K562 (cell line): Measurements from ENCODE around the gene SPRR2E. TPM values are rescaled to one million over a fixed set of nuclear protein-coding genes. Genes with fewer than 3 reads are reported as not detected.
A peak's percentile ranks its signal among the peaks of the same experiment; 100 is the strongest.

Source experiments
- ATAC-seq: fragments of 200-7000 bp; cut with Tn5 transposase; 3 replicates; pipeline ENCODE4 v1.9.1; 2020; ENCODE audit warnings: moderate library complexity
- BruUV-seq: library from RNA; stranded (reverse); fragments of 400-500 nt; replicated peaks from 2 replicates; lab custom pipeline; 2021; lab: Mats Ljungman, UMichigan
- CTCF ChIA-PET: fragments of 300-600 bp; formaldehyde crosslinking; extraction: SDS; loops from one replicate; lab custom pipeline; 2021; ENCODE audit warnings: low intra/inter-chr PET ratio; lab: Yijun Ruan, JAX
- POLR2A ChIA-PET: fragments of 300-600, 350-650 bp; sonication (Branson Sonifier 250); formaldehyde crosslinking; extraction: SDS; loops from one replicate; lab custom pipeline; 2021; ENCODE audit warnings: antibody characterized with exemption, inconsistent platforms; lab: Yijun Ruan, JAX
- DNase-seq, 4 experiments: peaks; one replicate each; pipeline versions ENCODE4 v3.0.0 to v3.0.0-alpha.2; 2011 to 2018; ENCODE audit warnings: low spot score in 3 of 4, mixed read lengths in 3 of 4; ENCODE audit errors: extremely low read depth in 1 of 4
- FAIRE-seq: peaks from 2 replicates; lab custom pipeline; 2011; peaks lifted over from hg19 to GRCh38; lab: Jason Lieb, UNC
- H2AFZ ChIP-seq: 2 replicates; pipeline ENCODE4 v1.6.0; 2011; ENCODE audit warnings: low read depth, low read length, control low read depth, inconsistent platforms
- H3K27ac ChIP-seq: fragments of 200-600 bp; 3 replicates; pipeline ENCODE4 v1.8.0; 2011; ENCODE audit warnings: low read depth, mild to moderate bottlenecking, control low read depth, inconsistent platforms, low read length, moderate library complexity, mixed read lengths; ENCODE audit errors: extremely low read depth
- H3K27me3 ChIP-seq, 2 experiments: fragments of 300-600 bp in 1 of 2; 2 replicates in 1 of 2; 3 replicates in 1 of 2; pipeline versions ENCODE4 v1.6.0 to v1.8.0; 2011; ENCODE audit warnings: inconsistent platforms in 2 of 2, low read length in 2 of 2, mild to moderate bottlenecking in 1 of 2, mixed read lengths in 1 of 2, moderate library complexity in 1 of 2; ENCODE audit not compliant: control insufficient read depth in 2 of 2, insufficient read depth in 2 of 2
- H3K36me3 ChIP-seq: fragments of 300-600 bp; 3 replicates; pipeline ENCODE4 v1.8.0; 2011; ENCODE audit warnings: mild to moderate bottlenecking, low read length, inconsistent platforms; ENCODE audit not compliant: control insufficient read depth, insufficient read depth
- H3K4me1 ChIP-seq, 2 experiments: fragments of 200-600 bp in 1 of 2; replicated peaks in 1 of 2; 2 replicates in 1 of 2; 3 replicates in 1 of 2; pipeline versions ENCODE4 v1.5.1 to v1.8.0; 2011; ENCODE audit warnings: inconsistent platforms in 2 of 2, low read length in 2 of 2, mild to moderate bottlenecking in 1 of 2, mixed read lengths in 1 of 2, moderate library complexity in 1 of 2; ENCODE audit not compliant: control insufficient read depth in 2 of 2, insufficient read depth in 2 of 2
- H3K4me2 ChIP-seq: 2 replicates; pipeline ENCODE4 v1.6.1; 2011; ENCODE audit warnings: low read length, control low read depth, inconsistent platforms, mixed read lengths; ENCODE audit not compliant: insufficient read depth
- H3K4me3 ChIP-seq: fragments of 200-600 bp; sonication (generic), shearing (Covaris generic); 2 replicates; pipeline ENCODE4 v1.5.1; 2016; ENCODE audit warnings: control low read depth, inconsistent platforms
- H3K79me2 ChIP-seq: fragments of 200-600 bp; 3 replicates; pipeline ENCODE4 v1.8.0; 2011; ENCODE audit warnings: low read length, inconsistent platforms; ENCODE audit not compliant: control insufficient read depth, insufficient read depth
- H3K9ac ChIP-seq, 2 experiments: 2 replicates each; pipeline versions ENCODE4 v1.6.0 to v1.6.1; 2011; ENCODE audit warnings: low read depth in 2 of 2, low read length in 2 of 2, control low read depth in 1 of 2, inconsistent platforms in 1 of 2, mild to moderate bottlenecking in 1 of 2, mixed read lengths in 1 of 2; ENCODE audit not compliant: insufficient read depth in 1 of 2
- H3K9me1 ChIP-seq: one replicate; pipeline ENCODE4 v1.6.0; 2011; ENCODE audit warnings: inconsistent platforms, mild to moderate bottlenecking, low read length, moderate library complexity; ENCODE audit not compliant: control insufficient read depth, insufficient read depth
- H3K9me3 ChIP-seq: replicated peaks from 2 replicates; pipeline ENCODE4 v1.5.1; 2011; ENCODE audit warnings: low read depth, low read length, inconsistent platforms; ENCODE audit not compliant: control insufficient read depth, insufficient read depth
- H4K20me1 ChIP-seq: replicated peaks from 2 replicates; pipeline ENCODE4 v1.6.1; 2011; ENCODE audit warnings: low read length, inconsistent platforms, mixed read lengths; ENCODE audit not compliant: control insufficient read depth, insufficient read depth
- C11orf30 ChIP-seq: fragments of 450-650 bp; IDR thresholded peaks from 2 replicates; pipeline ENCODE4 v1.6.1; 2016; ENCODE audit warnings: low read depth, mild to moderate bottlenecking
- E2F3 ChIP-seq: fragments of 250-450 bp; sonication (Bioruptor Pico); IDR thresholded peaks from 2 replicates; pipeline ENCODE4 v1.4.0; 2020; ENCODE audit warnings: mild to moderate bottlenecking
- MAFF ChIP-seq: IDR thresholded peaks from 2 replicates; pipeline ENCODE4 v1.6.1; 2012; ENCODE audit warnings: low read length, improper control_type of control experiment
- MAFG ChIP-seq: fragments of 450-650 bp; conservative IDR thresholded peaks from 2 replicates; pipeline ENCODE4 v1.6.1; 2016; ENCODE audit warnings: missing genetic modification characterization, missing compliant biosample characterization
- MAFK ChIP-seq: IDR thresholded peaks from 2 replicates; pipeline ENCODE4 v1.6.1; 2011; ENCODE audit warnings: low read length, improper control_type of control experiment
- RAD51 ChIP-seq: fragments of 450-650 bp; IDR thresholded peaks from 2 replicates; pipeline ENCODE4 v1.7.1; 2016; ENCODE audit warnings: low read depth, mild to moderate bottlenecking, borderline replicate concordance
- SAFB2 ChIP-seq: fragments of 200-400 bp; formaldehyde crosslinking; IDR thresholded peaks from 2 replicates; pipeline ENCODE4 v1.6.1; 2018; ENCODE audit warnings: borderline replicate concordance, low read length, low read depth, moderate library complexity; ENCODE audit not compliant: severe bottlenecking
- ZNF232 ChIP-seq: sonication (generic); formaldehyde crosslinking; IDR thresholded peaks from 2 replicates; pipeline ENCODE4 v1.8.0; 2022; ENCODE audit warnings: mild to moderate bottlenecking, missing genetic modification reagents
- ZNF316 ChIP-seq: fragments of 450-650 bp; IDR thresholded peaks from 2 replicates; pipeline ENCODE4 v1.6.1; 2016
- WGBS: fragments of 100-300 bp; shearing (Covaris generic); methylation state at CpG from one replicate; pipeline ENCODE4 v1.1.6; 2016; ENCODE audit warnings: low coverage, mixed read lengths; ENCODE audit not compliant: insufficient coverage; ENCODE audit errors: missing lambda C conversion rate; 5-methylcytosine and 5-hydroxymethylcytosine counted together
- in situ Hi-C: fragments of 300-500 bp; cut with MboI; formaldehyde crosslinking; loops from 4 replicates; pipeline ENCODE4 v1.15.0; 2018; ENCODE audit warnings: inconsistent platforms, mixed read lengths
- intact Hi-C: fragments of 100-400 bp; cut with micrococcal nuclease; formaldehyde crosslinking; loops from 2 replicates; pipeline ENCODE4 v1.14.2; 2022
- polyA plus RNA-seq, 8 experiments: library from polyadenylated mRNA; depleted of rRNA in 4 of 8; stranded (reverse) in 5 of 8; unstranded in 3 of 8; fragments of >200 nt; fragmentation: Nextera tagmentation in 2 of 8; fragmentation: Illumina TruSeq in 1 of 8; extraction: Ambion mirVana in 2 of 8; extraction: Trizol in 1 of 8; gene quantifications; 2 replicates each; pipeline versions ENCODE4 v1.2.1 to v1.2.3, GENCODE V29; 2011 to 2014; ENCODE audit warnings: inconsistent platforms in 1 of 8, missing spikeins in 1 of 8
- total RNA-seq, 7 experiments: library from RNA; depleted of rRNA in 6 of 7; stranded (reverse); fragments of >200 nt in 6 of 7; fragmentation: Illumina TruSeq in 2 of 7; extraction: Trizol in 2 of 7; gene quantifications; 2 replicates each; pipeline versions ENCODE4 v1.2.1 to v1.2.3, GENCODE V29; 2011 to 2021; ENCODE audit warnings: low replicate concordance in 1 of 7
- TF ChIP-seq, protein P1 (sequence below), 2 experiments: fragments of 250-450 bp in 1 of 2; fragments of 450-650 bp in 1 of 2; sonication (Bioruptor Pico) in 1 of 2; IDR thresholded peaks; 2 replicates each; pipeline versions ENCODE4 v1.6.1 to v1.8.0; 2016 to 2021; ENCODE audit warnings: mild to moderate bottlenecking in 2 of 2, moderate library complexity in 2 of 2, missing compliant biosample characterization in 1 of 2, missing genetic modification characterization in 1 of 2
- TF ChIP-seq, protein P2 (sequence below): fragments of 450-650 bp; IDR thresholded peaks from 2 replicates; pipeline ENCODE4 v1.6.1; 2017; ENCODE audit warnings: mild to moderate bottlenecking, moderate library complexity

SPRR2E gene
- total and polyA plus RNA-seq, 9 of the 15 experiments (the other 6 are each of a cell fraction or from before 2014, with no cell fraction given), result not detected

DNA sequence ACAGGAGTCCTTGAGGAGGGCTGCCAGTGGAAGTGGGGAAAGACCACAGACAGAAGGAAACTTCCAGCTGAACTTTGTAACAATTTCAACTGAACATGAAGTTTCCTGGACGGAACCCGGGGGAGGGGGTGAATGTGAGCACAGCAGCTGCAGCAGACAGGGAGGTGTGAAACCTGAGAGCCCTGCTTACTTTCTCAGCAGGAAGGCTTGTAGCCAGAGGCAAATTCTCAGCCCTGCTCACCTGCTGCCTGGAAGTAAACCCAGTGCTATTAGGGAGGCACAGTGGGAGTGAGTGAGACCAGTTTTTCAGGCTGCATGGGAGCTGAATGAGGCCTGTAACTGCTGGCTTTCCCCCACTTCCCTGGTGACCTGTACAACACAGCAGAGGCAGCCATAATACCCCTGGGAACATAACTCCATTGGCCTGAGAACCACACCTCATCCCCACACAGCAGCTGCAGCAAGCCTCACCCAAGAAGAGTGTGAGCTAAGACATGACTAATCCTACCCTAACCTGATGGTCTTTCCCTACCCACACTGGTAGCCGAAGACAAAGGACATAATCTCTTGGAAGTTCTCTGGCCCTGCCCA is 28.6 kb upstream of the SPRR2E start:
- Histone ChIP-seq H4K20me1 (no peaks in the 10 kb centered on the region), H2AFZ (peak overlapping the region; percentile 81), H3K36me3 (no peaks in the 10 kb centered on the region), H3K9me1 (no peaks in the 10 kb centered on the region), H3K79me2 (no peaks in the 10 kb centered on the region), H3K9ac (no peak overlapping the region), H3K27me3 (no peaks in the 10 kb centered on the region), H3K4me2 (no peak overlapping the region), H3K9me3 (no peaks in the 10 kb centered on the region), H3K27ac (peak overlapping the region; percentile 37; the same call in 1 of the 3 replicates), H3K4me3 (no peak overlapping the region), H3K4me1 (peaks cover 0 to 4% of the 10 kb centered on the region in 2 experiments; a peak in 1 of 5 replicates)
- 21% methylated on average over 3 of the region's 3 CpGs for WGBS
- FAIRE-seq (peak; percentile 35), DNase-seq (peak in 2 of 4 experiments; percentile 23 to 35), ATAC-seq (peak; percentile 81)
- no peak for TF ChIP-seq SAFB2
- TF ChIP-seq, protein P1, sequence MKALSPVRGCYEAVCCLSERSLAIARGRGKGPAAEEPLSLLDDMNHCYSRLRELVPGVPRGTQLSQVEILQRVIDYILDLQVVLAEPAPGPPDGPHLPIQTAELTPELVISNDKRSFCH (CRISPR knock-in tag; IDR thresholded peaks at IDR 0.05), result no peak
- TF ChIP-seq, protein P1 (tag; IDR thresholded peaks at IDR 0.05), result no peak
- BruUV-seq, result no TSS peak
- ChIA-PET POLR2A (no interaction called here), CTCF (no interaction called here)
- intact Hi-C loops (no loop called here), in situ Hi-C loops (no loop called here)

- ATAC-seq (no peak), FAIRE-seq (no peak), DNase-seq (no peak)
- intact Hi-C loops, result no loop called here
- Histone ChIP-seq H3K27me3 (no peaks in the 10 kb centered on the region), H4K20me1 (no peaks in the 10 kb centered on the region), H3K9ac (no peak overlapping the region), H3K4me2 (no peak overlapping the region), H3K27ac (no peak overlapping the region), H3K9me1 (no peaks in the 10 kb centered on the region), H2AFZ (no peak overlapping the region), H3K9me3 (no peaks in the 10 kb centered on the region), H3K4me1 (peaks cover 0 to 4% of the 10 kb centered on the region in 2 experiments; a peak in 1 of 5 replicates), H3K4me3 (no peak overlapping the region), H3K79me2 (no peaks in the 10 kb centered on the region), H3K36me3 (no peaks in the 10 kb centered on the region)
- CTCF ChIA-PET, result no interaction called here
- peak; percentile 64 for TF ChIP-seq MAFG (tag)
- TF ChIP-seq ZNF232 (CRISPR knock-in tag), result no peak
- no peak for TF ChIP-seq E2F3 (CRISPR knock-in tag)
- TF ChIP-seq MAFF, result peak; percentile 50; the same call in 1 of the 2 replicates
- TF ChIP-seq MAFK, result peak; percentile 61
- TF ChIP-seq, protein P2, sequence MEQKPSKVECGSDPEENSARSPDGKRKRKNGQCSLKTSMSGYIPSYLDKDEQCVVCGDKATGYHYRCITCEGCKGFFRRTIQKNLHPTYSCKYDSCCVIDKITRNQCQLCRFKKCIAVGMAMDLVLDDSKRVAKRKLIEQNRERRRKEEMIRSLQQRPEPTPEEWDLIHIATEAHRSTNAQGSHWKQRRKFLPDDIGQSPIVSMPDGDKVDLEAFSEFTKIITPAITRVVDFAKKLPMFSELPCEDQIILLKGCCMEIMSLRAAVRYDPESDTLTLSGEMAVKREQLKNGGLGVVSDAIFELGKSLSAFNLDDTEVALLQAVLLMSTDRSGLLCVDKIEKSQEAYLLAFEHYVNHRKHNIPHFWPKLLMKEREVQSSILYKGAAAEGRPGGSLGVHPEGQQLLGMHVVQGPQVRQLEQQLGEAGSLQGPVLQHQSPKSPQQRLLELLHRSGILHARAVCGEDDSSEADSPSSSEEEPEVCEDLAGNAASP, result no peak
- peak; percentile 91 for TF ChIP-seq ZNF316
- TF ChIP-seq RAD51, result no peak
- TF ChIP-seq C11orf30, result peak; percentile 82
- POLR2A ChIA-PET, result no interaction called here
- in situ Hi-C loops, result no loop called here
- no TSS peak for BruUV-seq
Measured at GRCh38 chr1:153120945-153121344, 26.6 kb upstream of the SPRR2E start.
